GM11168 (cell line): ENCODE data around the gene PRICKLE2.

Experiments used
- in situ Hi-C: fragments of 300-500 bp; cut with MboI; formaldehyde crosslinking; loops from one replicate; pipeline ENCODE4 v1.12.0; 2022; ENCODE audit warnings: low sequenced_read_pairs; ENCODE audit not compliant: unreplicated experiment

The PRICKLE2 gene

GRCh38 chr3:64224826-64225610, at the start of gene PRICKLE2:
TSS of gene PRICKLE2 (minus strand) at chr3:64225466. CDS start at chr3:64198927, 26,539 bp downstream.
- in situ Hi-C loops: no loop called here

GRCh38 chr3:64272842-64273241, 47.6 kb upstream of the PRICKLE2 start:
- in situ Hi-C loops: no loop called here

- in situ Hi-C loops: no loop called here
These were observed 47.0 kb upstream of the PRICKLE2 start for GRCh38 chr3:64272271-64272670.

DNA sequence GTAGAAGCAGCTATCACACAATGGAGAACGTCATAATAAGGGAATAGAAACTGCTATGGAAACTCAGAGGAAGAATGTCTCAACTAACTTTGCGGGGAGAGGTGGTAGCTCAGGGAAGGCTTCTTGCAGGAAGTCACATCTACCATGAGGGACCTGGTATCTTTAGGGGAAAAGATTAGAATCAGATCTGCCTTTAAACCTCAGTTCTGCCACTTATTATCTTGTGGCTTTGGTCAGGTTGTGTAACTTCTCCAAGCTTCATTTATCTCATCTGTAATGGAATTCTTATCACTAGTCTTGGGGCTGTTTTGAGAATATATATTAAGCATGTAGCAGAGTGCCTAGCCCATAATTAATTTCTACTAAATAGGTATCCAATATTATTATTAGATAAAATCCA, 46.4 kb upstream of the PRICKLE2 start:
- in situ Hi-C loops: no loop called here

DNA sequence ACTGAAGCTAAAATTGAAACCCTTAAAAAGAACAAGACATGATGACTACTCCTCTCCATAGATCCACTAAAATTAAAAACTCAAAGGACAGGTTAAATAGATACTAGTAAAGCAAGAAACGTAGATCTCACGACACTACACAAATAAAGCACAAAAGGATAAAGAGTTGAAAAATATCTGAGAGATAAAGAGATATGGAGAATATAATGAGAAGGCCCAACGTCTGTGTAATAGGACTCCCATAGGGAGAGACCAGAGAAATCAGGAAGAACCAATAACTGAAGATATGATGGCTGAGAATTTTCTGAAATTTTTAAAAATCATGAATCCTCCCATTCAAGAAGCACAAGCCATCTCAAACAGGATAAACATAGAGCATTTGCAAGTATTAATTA, 45.6 kb upstream of the PRICKLE2 start:
- in situ Hi-C loops: no loop called here

GRCh38 chr3:64270142-64270865, 45.0 kb upstream of the PRICKLE2 start:
- in situ Hi-C loops: no loop called here

DNA sequence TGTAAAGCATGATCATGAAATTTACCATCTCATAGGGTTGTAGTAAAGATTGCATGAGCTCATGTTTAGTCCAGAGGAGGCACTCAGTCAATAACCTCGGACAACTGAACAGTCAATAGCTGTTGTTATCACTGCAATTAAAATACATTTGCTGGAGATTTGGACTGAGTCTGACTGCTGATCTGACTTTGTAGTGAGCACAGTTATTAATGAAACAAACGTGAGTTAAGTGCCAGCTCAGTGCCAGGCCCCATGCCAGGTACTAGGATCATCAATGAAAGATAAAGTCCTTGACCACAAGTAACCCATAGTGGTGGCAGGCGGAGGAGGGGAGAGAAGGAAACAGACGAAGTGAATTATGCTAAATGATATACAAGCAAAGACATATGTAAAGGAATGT, 43.7 kb upstream of the PRICKLE2 start:
- in situ Hi-C loops: no loop called here

- in situ Hi-C loops: no loop called here
These were observed 42.7 kb upstream of the PRICKLE2 start for GRCh38 chr3:64267721-64268604.

DNA sequence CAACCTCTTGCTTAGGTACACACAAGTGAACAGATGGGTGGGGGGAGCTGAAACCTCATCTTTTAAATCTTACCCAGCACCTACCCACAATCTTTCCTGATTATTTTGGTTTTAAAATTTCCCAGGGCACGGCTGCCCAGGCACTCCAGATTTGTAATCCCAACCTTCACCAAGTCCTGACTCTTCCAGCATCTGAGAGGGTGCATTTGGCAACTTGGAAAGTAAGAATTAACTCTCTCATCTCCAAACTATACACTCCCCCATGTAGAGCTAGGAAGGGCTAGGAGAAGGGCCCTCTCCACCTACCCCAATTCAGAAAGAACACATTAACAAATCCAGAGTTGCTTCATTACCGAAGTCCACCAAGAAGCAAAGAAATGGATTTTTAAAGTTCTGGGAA, 41.7 kb upstream of the PRICKLE2 start:
- in situ Hi-C loops: no loop called here

DNA sequence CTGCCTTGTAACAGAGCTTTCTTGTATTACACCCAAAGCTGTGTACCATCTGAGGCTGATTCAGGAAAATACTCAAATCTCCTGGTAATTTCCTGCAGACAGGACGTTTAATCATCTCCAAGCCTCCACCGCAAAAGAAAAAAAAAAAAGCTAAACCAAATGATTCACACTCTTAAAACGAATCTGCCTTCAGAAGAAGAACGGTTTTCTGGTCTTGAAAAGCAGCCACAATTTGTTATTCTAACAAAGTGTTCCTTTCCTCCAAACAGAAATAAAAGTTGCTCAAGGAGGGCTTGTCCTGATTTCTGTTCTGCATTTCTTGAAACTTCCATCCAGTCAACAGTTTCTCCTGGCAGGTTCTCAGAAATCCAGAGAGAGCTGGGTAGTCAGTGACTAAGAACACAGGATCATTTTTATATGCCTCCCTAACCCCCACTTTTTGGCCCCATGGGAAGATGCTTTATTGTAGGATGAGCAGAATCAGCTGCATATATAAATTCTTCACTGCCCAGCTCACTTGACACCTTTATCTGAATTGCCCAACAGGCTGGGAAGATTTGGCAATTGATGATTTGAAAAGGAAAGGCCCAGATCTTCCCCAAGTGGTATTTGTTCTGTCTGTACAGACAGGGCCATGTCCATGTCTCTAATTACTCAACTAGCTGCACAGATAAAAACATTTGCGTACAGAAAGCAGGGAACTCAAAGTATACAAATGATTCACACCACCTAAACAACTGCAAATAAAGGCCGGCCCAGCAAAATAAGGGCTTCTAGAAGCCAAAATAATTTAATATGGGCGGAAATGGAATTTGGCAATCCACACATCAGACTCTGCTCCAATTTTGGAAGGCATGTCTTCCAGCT, 41.0 kb upstream of the PRICKLE2 start:
- in situ Hi-C loops: no loop called here

DNA sequence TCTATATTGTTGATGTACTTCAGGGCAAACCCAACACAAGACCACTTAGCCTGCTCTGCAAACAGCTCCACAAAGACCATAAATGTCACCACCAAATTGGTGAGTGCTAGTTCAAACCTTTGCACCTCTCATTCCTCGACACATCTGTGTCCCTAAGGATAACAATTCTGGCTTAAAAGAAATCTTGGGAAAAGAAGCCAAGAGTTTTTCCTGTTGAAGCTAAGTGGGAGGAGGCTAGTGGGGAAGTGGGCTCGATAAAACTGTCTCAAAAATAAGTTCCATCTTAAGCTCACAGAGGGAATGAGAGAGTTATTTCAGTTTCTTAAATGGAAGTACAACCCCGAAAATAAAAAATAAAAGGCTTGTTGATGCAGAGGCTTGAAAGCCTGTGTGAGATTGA, 40.4 kb upstream of the PRICKLE2 start:
- in situ Hi-C loops: no loop called here

- in situ Hi-C loops: no loop called here
These were observed 39.3 kb upstream of the PRICKLE2 start for GRCh38 chr3:64264501-64265109.

DNA sequence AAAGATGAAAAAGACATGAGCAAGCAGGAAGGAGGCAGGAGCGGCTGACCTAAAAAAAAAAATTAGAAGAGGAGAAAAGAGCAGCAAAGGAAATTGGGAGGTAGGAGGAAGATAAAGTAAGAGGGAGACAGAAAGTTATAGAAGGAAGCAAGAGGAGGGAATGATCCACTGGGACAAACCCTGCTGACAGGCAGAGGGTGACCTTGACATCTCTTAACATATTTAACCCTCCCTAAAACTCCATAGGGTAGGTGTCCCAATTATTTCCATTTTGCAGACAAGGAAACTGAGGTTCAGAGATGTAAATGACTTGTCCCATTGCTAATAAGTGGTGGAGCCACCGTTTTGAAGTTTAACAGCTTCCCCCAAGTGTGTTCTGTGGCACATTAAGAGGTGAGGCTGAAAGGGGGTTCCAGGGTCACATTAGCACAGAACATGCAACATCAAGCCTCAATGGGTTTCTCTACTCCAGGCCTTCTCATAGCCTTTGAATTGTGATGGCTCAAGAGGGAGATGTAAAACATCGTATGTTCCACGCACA, 37.4 kb upstream of the PRICKLE2 start:
- in situ Hi-C loops: no loop called here

GRCh38 chr3:64260431-64260830, 35.2 kb upstream of the PRICKLE2 start:
- in situ Hi-C loops: no loop called here

DNA sequence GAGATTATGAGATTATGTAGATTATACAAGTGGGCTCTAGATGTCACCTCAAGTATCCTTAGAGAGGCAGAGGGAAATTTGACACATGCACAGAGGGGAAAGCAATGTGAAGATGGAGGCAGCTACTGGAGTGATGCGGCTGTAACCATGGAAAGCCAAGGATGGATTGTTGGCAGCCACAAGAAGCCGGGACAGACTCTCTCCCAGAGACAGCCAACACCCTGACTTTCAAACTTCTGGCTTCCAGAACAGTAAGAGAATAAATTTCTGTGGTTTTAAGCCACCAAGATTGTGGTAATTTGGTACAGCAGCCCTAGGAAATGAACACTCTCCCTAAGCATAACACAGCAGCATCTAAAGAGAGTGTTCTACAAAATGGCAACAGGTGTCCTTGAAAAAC, 34.4 kb upstream of the PRICKLE2 start:
- in situ Hi-C loops: no loop called here

- in situ Hi-C loops: no loop called here
These were observed 32.0 kb upstream of the PRICKLE2 start for GRCh38 chr3:64257100-64257755.

DNA sequence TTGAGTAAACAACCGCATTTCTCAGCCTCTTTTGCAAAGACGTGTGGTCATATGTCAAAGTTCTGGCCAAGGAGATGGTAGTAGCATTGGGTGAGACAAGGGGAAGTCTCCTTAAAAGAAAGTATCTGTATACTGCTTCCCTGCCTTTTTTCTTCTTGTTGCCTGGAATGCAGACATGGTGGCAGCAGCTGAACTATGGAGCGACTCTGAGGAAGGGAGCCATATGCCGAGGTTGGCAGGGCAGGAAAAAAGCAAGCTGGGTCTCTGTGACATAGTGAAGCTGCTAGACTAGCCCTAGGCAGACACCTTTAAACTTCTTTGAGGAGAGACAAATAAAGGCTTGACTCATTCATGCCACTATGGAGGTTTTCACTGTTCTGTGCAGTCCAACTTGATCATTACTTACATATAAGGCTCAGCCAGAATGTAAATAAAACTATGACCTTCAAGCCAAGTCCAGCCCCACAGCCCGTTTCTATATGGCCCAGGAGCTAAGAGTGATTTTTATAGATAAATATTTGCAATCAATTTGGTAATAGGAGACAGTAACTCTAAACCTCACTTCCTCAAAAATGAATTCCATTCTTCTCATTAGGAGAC, 30.6 kb upstream of the PRICKLE2 start:
- in situ Hi-C loops: no loop called here

GRCh38 chr3:64254443-64254842, 29.2 kb upstream of the PRICKLE2 start:
- in situ Hi-C loops: no loop called here
